ENCODE data around the gene GZMA.

The GZMA gene

DNA sequence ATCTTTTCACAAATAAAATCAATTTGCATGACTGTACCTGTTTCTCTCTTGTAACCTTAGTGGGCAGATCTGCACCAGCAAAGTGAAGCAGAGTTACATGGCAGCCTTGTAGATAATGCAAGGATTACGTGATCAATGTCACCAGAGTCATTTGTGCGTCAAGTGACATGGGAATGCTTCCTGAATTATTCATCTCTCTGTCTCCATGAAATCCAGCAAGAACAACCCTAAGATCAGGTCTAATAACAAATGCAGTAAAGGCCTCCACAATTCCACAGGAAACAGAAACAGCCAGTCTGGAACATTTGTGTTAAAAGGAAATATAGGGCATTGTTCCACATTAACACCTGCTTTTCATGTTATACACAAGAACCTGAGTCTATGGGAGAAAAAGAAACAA is 7.8 kb downstream of the GZMA start:
- DNase-seq (ENCODE audit: low spot score): no peak

DNA sequence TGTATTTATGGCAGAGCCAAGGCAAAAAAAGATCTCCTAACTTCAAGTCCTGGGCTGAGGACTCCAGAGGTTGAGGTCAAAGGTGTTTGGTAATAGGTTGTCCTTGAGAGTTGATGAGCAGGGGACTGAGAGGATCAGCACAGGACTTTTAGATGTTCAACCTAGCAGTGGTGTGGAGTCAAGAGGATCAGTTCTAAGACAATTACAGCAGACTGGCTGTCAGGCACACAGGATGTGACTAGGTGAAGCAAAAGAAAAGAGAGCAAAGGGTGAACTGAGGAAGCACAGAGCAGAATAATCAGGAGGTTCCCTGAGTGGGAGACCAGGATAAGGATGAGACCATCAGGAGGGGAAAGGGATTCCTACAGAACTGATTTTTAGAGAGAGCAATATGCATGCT is 10.9 kb downstream of the GZMA start:
- no peak for DNase-seq (ENCODE audit: low spot score)

DNA sequence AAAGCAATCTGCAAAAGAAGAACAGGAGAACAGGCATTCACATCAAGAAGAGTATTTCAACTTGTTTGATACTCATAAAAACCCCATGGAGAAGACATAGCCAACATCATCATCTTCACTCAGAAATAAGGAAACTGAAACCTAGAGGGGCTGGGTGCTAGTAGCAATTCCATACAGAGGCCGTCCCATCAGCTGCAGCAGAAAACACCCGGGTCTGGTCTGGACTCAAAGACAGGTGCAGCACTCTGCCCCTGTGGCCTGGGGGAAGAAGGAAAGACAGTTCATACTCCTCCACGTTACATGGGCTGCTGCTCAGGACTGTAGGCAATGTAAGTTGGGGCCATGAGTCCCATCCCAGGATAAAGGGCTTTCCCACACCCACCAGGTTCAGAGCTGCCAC is 11.6 kb downstream of the GZMA start:
- DNase-seq (ENCODE audit: low spot score): no peak

DNA sequence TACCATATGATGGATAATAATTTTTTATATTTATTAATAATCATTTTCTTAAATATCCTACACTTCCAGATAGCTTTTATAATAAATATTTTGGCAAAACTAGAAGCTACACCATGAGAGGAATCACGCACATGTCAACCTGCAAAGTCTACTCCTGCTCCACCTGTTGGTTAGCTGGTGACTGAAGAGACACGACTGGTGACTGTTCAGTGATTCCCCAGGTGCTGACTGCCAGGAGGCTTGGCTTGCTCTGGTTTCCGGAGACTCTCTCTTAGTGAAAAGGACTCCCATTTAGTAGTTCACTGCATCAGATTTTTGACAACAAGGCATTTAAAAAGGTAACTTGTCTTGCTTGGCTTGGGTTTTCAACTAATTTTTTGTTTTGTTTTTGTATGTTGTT is 20.9 kb downstream of the GZMA start:
- no peak for DNase-seq (ENCODE audit: low spot score)

DNA sequence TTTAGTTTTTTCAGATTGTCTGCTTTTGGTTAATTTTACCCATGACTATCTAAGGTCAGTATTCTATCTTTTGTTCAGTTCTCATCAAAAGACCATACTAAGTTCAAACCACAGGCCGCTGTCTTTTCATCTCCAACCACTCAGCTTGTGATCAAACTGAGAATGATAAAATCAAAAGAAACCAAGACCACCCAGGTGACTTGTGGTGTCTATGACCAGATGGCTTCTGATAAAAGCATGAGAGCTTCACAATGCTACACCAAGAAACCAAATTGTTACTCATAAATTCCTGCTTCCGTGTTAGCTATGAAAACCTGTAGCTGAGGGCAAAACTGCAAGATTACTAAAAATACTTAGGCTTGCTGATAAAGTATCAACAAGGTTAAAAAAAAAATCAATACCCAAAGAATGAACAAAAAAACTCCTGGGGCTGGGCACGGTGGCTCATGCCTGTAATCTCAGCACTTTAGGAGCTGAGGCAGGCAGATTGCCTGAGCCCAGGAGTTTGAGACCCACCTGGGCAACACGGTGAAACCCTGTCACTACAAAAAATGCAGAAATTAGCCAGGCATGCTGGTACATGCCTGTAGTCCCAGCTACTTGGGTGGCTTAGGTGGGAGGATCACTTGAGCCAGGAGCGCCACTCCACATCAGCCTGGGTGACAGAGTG is 31.7 kb downstream of the GZMA start:
- no peak for DNase-seq (ENCODE audit: low spot score)

DNA sequence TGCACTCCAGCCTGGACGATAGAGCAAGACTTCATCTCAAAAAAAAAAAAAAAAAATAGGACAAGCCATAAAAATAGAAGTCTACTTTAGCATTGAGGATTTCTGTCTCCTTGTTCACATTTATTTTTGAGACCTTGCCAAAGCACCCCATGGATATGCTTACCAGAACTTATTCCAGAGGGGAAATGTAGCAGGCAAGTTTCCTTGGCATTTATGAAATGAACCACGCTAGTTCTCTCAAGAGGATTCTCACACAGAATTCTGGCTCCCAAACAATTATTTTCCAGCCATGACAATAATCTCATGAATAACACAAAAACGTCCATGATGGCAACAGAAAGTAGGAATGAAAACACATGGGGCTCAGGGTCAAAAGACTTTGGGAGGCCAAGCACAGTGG is 34.1 kb downstream of the GZMA start:
- no peak for DNase-seq (ENCODE audit: low spot score)

DNA sequence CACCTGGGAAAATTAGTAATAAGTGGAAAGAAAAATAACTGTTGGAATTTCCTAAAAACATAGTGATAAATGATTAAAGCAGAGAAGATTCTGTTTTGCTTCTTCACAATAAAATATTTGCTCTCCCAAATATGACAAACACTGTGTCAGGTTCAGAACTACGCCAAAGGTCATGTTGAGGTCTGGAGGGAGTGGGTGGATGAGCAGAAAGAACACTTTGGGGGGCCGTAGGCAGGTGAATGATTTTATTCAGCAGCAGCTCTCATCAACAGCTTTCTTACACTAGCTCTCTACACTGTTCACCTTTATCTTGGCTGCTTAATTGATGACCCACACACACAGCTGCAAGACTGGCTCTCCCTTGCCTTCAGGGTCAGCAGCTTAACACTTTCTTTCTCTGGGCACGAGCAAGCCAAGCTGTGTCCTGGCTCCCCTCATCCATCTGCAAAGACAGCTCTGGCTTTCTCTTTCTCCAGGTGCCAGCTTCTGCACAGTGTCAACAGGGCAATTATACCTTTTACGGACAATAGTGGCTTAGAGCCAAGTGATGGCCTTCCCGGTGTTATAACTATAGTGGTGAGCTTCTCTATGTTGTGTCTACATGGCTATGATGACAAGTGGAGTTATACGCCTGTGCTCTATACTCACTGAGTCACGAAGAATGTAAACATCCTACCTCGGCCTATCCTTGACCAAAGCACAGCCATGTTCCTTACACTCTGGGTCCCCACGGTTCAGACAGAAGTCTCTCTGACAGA is 38.6 kb downstream of the GZMA start:
- DNase-seq (ENCODE audit: low spot score): no peak

DNA sequence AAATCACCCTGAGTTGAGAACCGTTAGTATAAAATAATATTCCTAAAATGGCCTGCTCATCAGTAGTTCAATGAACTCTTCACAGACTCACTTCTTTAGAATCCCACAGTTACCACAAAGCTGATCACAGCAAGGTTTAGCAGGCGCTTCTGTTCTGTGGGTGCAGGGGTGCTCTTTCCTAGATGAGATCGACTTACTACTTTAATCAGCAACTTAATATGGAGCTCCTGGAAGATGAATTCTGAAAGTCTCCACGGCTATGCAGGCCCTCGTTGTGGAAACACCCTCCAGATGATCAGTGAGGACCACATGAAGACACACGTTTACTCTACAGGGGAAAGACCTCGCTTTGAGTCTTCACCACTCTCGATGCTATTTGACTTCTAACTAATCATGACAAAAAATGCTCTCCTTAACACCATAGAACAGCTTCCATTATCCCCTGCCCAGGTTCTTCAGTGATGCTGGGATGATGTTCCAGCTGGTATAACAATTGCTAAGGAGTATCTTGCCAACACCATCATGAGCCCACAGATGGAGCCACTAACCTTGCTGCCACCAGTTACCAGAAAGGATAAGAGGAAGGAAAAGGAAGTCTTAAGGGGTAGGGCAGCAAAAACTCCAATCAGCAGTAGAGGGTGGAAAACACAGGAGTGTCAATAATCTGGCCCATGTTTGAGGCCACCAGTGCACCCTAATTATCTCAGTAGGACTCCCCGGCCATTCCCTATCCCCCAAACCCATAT is 39.7 kb downstream of the GZMA start:
- no peak for DNase-seq (ENCODE audit: low spot score)

DNA sequence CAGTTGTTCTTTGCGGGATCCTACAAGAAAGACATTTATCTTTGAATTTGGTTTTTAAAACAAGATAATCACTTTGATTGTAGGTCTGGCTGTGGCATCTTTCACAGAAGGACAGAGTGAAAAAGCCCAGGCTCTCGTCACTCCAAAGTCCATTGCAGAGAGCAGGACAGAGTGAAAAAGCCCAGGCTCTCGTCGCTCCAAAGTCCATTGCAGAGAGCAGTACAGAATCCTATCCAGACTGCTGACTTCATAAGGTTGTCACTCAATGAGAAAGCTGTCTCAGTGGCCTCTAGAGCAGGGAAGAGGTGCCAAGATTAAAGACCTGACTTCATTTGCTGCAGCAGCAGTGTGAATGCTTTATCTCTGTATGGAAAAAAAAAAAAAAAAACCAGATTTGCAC is 41.2 kb downstream of the GZMA start:
- DNase-seq (ENCODE audit: low spot score): no peak

DNA sequence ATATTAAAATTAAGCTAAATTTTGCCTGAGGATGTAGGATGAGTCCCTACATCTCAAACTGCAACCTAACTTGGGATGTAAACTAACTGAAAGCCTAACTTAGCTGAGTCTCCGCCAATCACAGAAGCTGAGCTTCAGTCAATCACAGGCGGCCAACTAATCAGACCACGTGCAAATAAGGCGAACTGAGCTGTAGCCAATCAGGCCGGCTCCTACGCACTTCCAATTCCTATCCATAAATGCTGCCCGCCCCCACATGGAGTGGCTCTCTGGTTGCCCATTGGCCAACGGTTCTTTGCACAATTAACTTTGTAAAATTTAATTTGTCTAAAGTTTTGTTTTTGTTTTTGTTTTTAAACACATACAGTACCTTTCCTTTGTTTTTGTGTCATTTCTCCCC is 43.6 kb downstream of the GZMA start:
- peak; percentile 24 for DNase-seq (ENCODE audit: low spot score)

DNA sequence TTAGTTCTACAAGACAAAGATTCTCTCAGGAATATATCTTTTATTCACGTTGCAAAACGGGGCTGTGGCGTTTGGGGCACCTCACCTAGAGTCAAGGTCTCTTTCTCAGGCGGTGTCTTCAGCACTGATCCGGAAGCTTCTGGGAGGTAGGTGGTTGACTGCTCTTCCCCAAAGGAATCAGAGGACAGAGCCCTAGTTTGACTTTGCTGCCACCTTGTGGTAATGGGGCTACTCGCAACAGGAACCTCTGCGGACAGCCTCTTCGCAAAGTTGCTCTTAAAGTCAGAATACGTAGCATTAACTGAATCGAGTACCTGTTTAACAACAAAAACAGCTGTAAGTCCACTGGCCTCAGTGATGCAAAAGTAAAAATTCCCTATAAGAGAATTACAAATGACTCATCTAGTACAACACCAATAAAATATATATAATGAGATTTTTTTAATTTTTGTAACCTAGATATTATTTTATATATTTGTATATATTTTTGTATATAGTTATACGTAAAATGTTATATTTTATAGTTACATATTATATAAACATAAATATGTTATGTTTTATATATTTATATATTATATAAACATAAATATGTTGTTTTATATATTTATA is 44.2 kb downstream of the GZMA start:
- peak; percentile 79 for DNase-seq (ENCODE audit: low spot score)

DNA sequence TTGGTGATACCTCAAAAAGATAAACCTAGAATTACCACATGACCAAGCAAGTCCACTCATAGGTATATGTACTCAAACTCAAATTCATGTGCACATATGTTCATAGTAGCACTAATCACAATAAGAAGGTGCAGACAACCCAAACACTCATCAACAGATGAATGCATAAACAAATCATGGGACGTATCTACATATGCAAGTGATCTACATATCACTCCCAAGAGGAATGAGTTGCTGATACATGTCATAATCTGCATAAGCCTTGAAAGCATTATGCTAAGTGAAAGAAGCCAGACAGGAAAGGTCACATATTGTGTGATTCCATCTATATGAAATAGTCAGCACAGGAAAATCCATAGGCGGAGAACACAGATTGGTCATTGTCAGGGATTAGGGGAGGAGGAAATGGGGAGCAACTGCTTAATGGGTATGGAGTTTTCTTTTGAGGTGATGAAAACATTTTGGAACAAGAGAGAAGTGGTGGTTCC is 46.9 kb downstream of the GZMA start:
- DNase-seq (ENCODE audit: low spot score): no peak

DNA sequence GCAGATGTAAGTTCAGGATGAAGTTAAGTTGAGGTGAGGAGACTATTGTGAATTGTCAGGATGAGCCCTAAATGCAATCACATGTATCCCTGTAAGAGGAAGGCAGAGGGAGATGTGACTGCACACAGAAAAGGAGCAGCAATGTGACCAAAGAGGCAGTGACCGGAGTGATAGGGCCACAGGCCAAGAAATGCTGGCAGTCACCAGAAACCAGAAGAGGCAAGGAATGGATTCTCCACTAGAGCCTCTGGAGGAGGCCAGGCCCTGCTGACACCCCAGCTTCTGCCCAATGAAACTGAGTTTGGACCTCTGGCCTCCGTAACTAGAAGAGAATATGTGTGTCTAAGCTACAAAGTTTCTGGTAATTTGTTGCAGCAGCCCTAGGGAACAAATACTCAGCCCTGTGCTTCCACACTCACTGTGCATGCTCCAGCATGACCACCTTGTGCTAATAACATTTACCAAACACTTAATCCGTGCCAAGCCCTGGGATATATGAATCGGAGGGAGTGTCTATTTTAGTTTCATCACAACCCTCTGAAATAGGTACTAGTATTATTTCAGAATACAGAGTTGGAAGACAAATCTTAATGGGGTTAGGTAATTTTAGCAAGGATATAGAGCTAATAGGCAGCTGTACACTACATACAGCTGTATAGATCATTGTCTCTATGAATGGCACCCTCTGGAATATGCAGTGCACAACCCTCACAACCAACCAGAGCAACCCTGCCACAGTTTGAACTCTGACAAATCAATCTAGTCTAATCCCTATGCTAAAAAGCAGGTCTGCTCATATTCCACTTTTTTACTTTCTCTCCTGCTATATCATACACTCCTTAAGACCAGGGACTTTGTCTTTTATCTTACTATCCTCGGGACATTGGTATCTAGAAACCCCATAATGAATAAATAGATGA is 49.7 kb downstream of the GZMA start:
- DNase-seq (ENCODE audit: low spot score): no peak

DNA sequence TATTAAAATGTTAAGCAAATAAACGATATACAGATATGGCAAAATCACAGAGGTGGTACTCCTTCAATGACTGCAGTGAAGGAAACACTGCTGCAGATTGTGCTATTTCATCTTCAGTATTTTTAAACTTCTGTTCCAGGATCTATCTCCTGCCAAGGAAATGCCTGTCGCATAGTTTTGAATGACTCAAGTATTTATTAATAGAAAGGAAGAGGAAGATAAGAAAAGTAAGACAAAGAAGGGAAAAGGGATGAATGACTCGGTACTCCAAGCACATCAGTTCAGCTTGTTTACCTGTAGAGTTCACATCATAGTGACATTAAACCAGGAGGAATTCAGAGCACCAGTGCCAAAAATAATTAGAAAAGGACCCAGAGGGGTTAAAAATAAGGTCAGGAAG is 52.4 kb downstream of the GZMA start:
- no peak for DNase-seq (ENCODE audit: low spot score)

Data from D341Med (cell line).